AG09309 (cell line): ENCODE data around the gene OMP.
"Not testable (repeated sequence)": the region's sequence is repeated elsewhere in the genome, so short reads cannot be mapped to it uniquely, and the experiment has no call there.

ENCODE experiments used
- DNase-seq: peaks from one replicate; pipeline ENCODE4 v3.0.0-alpha.2; 2010; ENCODE audit warnings: low read depth
- H3K4me3 ChIP-seq: 2 replicates; pipeline ENCODE4 v1.5.1; 2011; ENCODE audit warnings: mild to moderate bottlenecking, low read depth, low read length, moderate library complexity; ENCODE audit not compliant: control insufficient read depth
- TF ChIP-seq, protein P1 (sequence below): IDR thresholded peaks from 2 replicates; pipeline ENCODE4 v1.5.1; 2011; ENCODE audit warnings: mild to moderate bottlenecking, low read depth, low read length, inconsistent platforms; ENCODE audit not compliant: insufficient read depth, control insufficient read depth; ENCODE audit errors: missing control alignments

Gene OMP

DNA sequence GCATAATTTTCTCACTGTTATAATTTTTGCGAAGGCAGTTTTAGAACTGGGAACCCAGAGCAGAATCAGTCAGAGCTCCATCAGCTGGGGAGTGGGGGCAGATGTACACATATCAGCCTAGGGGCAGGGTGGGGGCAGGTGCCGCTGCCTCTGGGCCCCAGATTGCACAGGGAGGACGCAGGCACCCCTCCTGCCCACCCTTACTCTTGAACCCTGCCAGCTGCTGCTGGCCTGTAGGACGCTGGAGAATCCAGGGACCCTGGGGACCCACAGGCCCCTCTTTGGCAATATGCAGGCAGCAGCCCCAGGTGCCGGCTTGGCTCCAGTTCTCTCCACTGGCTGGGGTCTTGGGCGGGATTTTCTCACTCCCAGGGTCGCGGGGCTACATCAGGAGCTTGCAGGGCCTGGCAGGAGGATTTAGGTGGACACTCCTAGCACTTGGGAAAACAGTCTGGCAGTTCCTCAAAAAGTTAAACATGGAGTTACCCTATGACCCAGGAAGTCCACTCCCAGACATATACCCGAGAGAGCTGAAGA, 44.6 kb upstream of the OMP start:
- DNase-seq = no peak
- TF ChIP-seq, protein P1, sequence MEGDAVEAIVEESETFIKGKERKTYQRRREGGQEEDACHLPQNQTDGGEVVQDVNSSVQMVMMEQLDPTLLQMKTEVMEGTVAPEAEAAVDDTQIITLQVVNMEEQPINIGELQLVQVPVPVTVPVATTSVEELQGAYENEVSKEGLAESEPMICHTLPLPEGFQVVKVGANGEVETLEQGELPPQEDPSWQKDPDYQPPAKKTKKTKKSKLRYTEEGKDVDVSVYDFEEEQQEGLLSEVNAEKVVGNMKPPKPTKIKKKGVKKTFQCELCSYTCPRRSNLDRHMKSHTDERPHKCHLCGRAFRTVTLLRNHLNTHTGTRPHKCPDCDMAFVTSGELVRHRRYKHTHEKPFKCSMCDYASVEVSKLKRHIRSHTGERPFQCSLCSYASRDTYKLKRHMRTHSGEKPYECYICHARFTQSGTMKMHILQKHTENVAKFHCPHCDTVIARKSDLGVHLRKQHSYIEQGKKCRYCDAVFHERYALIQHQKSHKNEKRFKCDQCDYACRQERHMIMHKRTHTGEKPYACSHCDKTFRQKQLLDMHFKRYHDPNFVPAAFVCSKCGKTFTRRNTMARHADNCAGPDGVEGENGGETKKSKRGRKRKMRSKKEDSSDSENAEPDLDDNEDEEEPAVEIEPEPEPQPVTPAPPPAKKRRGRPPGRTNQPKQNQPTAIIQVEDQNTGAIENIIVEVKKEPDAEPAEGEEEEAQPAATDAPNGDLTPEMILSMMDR = no peak
- H3K4me3 ChIP-seq = no peak overlapping the region

DNA sequence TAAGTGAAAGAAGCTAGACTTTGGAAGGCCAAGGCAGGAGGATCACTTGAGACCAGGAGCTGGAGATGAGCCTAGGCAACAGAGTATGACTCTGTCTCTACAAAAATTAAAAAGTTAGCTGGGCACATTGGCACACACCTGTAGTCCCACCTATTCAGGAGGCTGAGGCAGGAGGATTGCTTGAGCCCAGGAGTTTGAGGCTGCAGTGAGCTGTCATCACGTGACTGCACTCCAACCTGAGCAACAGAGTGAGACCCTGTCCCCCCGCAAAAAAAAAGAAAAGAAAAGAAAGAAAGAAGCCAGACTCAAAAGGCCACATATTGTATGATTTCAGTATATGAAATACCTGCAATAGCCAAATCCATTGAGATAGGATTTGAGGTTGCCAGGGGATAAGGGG, 43.7 kb upstream of the OMP start:
- no peak overlapping the region for H3K4me3 ChIP-seq
- no peak for DNase-seq
- TF ChIP-seq, protein P1 = no peak

DNA sequence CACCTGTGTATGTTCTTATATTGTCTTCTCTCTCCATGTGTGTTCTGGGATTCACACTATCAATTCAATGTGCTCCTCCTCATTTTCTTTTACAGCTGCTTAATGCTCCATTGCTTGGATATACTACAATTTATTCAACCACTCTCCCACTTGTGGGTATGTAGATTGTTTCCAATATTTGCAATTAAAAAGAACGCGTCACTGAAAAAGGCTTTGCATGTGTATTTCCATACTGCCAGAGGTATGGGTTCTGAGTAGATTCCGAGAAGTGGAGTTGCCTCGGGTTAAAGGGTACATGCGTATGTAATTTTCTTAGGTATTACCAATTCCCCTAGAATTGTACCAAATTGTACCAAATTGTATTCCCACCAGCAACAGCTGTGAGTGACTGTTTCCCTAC, 42.8 kb upstream of the OMP start:
- DNase-seq = no peak
- H3K4me3 ChIP-seq = no peak overlapping the region
- TF ChIP-seq, protein P1 = no peak

DNA sequence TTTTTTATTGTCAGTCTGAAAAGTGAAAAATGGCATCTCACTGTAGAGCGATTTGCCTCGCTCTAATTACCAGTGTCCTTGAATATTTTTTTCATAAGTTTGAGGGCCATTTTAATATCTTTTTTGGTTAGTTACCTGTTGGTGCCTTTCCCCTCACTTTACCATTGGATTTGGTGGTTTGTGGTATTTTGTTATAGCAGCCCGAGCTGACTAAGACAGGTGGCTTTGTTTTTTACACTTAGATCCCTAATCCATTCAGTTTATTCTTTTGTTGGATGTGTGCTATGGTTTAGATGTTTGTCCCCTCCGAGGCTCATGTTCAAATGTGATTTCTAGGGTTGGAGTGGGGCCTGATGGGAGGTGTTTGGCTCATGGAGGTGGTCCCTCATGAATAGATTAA, 42.4 kb upstream of the OMP start:
- H3K4me3 ChIP-seq = no peak overlapping the region
- DNase-seq = no peak
- TF ChIP-seq, protein P1 = no peak

DNA sequence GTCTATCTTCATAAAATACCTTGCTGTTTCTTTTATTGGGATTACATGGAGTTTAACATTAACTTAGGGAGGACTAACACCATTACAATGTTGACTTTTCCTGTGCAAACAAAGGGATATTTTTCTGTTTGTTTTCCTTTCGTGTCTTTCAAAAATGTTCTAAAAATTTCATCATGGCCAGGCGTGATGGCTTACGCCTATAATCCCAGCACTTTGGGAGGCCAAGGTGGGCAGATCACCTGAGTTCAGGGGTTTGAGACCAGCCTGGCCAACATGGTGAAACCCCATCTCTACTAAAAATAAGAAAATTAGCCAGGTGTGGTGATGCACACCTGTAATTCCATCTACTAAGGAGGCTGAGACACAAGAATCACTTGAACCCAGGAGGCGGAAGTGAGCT, 41.4 kb upstream of the OMP start:
- not testable (repeated sequence) for H3K4me3 ChIP-seq, DNase-seq

DNA sequence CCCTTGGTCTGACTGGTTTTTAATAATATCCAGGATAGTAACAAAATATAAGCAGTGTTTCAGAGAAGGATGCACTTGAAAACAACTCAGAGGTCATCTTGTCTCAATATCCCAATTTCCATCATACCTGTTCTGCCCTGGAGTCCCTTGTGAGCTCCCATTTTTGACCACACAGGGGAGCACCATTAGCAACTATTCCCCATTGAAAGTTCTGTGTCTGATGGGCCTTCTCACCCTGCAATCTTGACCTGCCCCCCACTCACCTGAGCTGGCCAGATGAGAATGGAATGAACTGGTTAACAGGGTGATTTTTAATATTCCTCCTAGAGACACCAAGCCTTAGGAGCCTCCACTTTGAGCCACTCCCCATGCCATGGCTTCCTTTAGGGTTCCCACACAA, 39.7 kb upstream of the OMP start:
- TF ChIP-seq, protein P1 = peak; percentile 29
- H3K4me3 ChIP-seq = no peak overlapping the region
- DNase-seq = no peak

DNA sequence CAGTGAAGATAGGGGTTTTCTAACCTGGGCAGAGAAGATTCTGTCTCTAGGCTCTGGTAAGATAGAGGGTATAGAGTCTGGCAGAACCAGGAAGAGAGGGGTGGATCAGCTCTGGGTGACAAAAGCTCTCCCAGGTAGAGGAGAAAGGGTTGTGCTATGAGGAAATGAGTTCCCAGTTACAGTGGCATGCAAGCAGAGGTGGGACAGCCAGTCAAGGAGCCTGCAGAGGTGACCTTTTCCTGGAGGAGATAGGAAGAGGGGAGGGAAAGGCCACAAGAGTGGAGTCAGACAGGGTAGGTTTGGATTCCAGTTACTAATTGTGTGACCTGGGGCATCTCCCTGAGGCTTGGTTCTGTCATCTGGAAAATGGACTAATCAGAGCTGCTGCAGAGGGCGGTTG, 39.2 kb upstream of the OMP start:
- TF ChIP-seq, protein P1 = no peak
- H3K4me3 ChIP-seq = no peak overlapping the region
- DNase-seq = no peak
